GM10847 (cell line): Measurements from ENCODE around the gene CCDC149.

Experiments used
- POLR2A ChIP-seq: IDR thresholded peaks from 2 replicates; pipeline ENCODE4 v1.6.1; 2011; ENCODE audit not compliant: insufficient read length; ENCODE audit errors: extremely low read depth

Gene CCDC149

DNA sequence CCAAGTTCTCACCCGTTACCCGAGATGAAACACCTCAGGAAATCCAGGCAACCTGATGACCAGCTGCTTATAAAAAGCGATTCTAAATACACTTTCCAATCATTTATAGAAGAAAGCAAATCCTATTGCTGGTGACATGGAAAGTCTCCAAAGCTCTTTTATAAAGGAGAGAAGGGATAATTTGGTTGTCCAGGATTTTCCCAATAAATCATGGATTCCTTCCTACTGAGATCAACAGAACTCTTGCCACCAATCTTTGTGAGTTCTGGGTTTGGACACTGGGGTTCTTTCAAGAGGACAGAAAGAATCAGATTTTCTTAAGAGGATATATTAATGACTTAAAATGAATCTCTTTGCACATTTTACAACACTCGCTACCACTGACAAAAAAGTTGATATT lies 142.2 kb downstream of the CCDC149 start:
- no peak for TF ChIP-seq POLR2A

- TF ChIP-seq POLR2A, result no peak
Observed at GRCh38 chr4:24770032-24770584, 142.7 kb downstream of the CCDC149 start.

- TF ChIP-seq POLR2A, result no peak
Observed at GRCh38 chr4:24769571-24769970, 143.3 kb downstream of the CCDC149 start.

GRCh38 chr4:24768604-24769003 lies 144.2 kb downstream of the CCDC149 start:
- no peak for TF ChIP-seq POLR2A

DNA sequence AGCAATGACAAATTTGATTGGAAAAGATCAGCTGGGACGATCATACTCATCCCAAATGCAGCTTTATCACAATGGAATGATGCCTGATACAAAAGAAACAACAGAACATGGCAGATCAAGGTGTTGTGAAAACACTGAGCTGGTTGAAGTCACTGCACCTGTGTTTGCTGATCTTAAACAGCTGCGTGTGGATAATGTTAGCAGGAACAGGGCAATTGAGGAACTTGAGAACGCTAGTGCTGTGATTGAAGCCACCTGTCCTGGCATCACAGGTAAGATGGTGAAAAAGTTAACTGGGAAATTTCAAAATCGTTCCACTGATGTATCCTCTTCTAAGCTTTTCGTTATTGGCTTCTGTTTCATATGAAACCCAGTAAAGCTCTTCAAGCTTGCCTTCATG lies 144.8 kb downstream of the CCDC149 start:
- TF ChIP-seq POLR2A, result no peak

DNA sequence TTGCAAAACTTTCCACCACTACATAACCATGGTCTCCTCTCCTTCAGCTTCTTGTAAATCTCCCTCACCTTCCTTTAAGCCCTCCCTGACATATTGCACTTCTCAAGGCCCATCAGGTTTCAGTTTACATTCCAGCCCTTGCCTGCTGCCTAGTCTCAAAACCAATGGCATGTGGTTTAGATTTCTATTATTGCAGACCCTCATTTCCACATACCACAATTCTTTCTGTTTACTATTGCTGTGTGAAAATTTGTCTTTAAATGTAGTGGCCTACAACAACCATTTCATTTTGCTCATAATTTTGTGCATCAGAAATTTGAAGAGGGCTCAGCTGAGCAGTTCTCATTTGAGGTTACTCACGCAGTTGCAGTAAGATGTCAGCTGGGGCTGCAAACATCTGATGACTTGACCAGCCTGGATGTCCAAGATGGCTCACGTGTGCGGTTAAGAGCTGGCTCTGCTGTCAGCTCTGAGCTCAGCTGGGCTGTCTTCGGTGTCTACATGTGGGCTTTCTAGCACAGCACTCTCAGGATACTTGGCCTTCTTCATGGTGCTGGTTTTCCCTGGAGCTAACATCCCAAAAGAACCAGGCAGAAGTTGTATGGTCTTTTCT lies 147.4 kb downstream of the CCDC149 start:
- no peak for TF ChIP-seq POLR2A

- no peak for TF ChIP-seq POLR2A
Observed at GRCh38 chr4:24764345-24764744, 148.5 kb downstream of the CCDC149 start.

- no peak for TF ChIP-seq POLR2A
Observed at GRCh38 chr4:24763631-24764297, 149.1 kb downstream of the CCDC149 start.
